HEK293 (cell line): ENCODE data around the gene SRSF8.

Experiments
- CTCF ChIP-seq: fragments of 450-650 bp; formaldehyde crosslinking; IDR thresholded peaks from 2 replicates; pipeline ENCODE4 v1.5.1; 2016; ENCODE audit warnings: missing biosample characterization, missing genetic modification characterization
- GLIS2 ChIP-seq: fragments of 450-650 bp; formaldehyde crosslinking; IDR thresholded peaks from 2 replicates; pipeline ENCODE4 v1.5.1; 2016; ENCODE audit warnings: missing biosample characterization, missing genetic modification characterization
- KLF9 ChIP-seq: fragments of 450-650 bp; formaldehyde crosslinking; IDR thresholded peaks from 2 replicates; pipeline ENCODE4 v1.5.1; 2016; ENCODE audit warnings: missing biosample characterization, missing genetic modification characterization, low read depth
- PBX3 ChIP-seq: sonication (generic); formaldehyde crosslinking; IDR thresholded peaks from 2 replicates; pipeline ENCODE4 v1.8.1; 2022; ENCODE audit warnings: mild to moderate bottlenecking, moderate library complexity, missing genetic modification reagents
- YY1 ChIP-seq: fragments of 450-650 bp; formaldehyde crosslinking; IDR thresholded peaks from 2 replicates; pipeline ENCODE4 v1.5.1; 2018; ENCODE audit warnings: missing biosample characterization, missing genetic modification characterization
- ZBTB26 ChIP-seq: fragments of 450-650 bp; formaldehyde crosslinking; optimal IDR thresholded peaks from 2 replicates; pipeline ENCODE3; 2016; ENCODE audit warnings: missing biosample characterization, mild to moderate bottlenecking, missing genetic modification characterization
- ZNF248 ChIP-seq: fragments of 450-650 bp; formaldehyde crosslinking; IDR thresholded peaks from 2 replicates; pipeline ENCODE4 v1.5.1; 2017; ENCODE audit warnings: missing biosample characterization, missing genetic modification characterization
- ZNF404 ChIP-seq: fragments of 450-650 bp; formaldehyde crosslinking; IDR thresholded peaks from 2 replicates; pipeline ENCODE4 v1.5.1; 2017; ENCODE audit warnings: missing biosample characterization, missing genetic modification characterization
- ZNF549 ChIP-seq: fragments of 450-650 bp; IDR thresholded peaks from 2 replicates; pipeline ENCODE4 v1.5.1; 2018; ENCODE audit warnings: missing biosample characterization, missing genetic modification characterization, mild to moderate bottlenecking, inconsistent platforms, moderate library complexity
- ZNF555 ChIP-seq: fragments of 450-650 bp; formaldehyde crosslinking; conservative IDR thresholded peaks from 2 replicates; pipeline ENCODE4 v1.5.1; 2017; ENCODE audit warnings: missing biosample characterization, mild to moderate bottlenecking, missing genetic modification characterization, inconsistent platforms
- ZSCAN4 ChIP-seq: fragments of 450-650 bp; formaldehyde crosslinking; IDR thresholded peaks from 2 replicates; pipeline ENCODE4 v1.5.1; 2017; ENCODE audit warnings: missing biosample characterization, missing genetic modification characterization

GRCh38 chr11:95067039-95067840 lies 521 bp downstream of the SRSF8 start:
- TF ChIP-seq ZNF248 (no peak), ZBTB26 (tag by site-specific recombination) (peak; percentile 98), CTCF (peak; percentile 92), ZNF404 (tag by site-specific recombination) (no peak), ZNF555 (tag by site-specific recombination) (no peak), GLIS2 (no peak), ZNF549 (no peak), YY1 (tag by site-specific recombination) (peak; percentile 87; the same call in 1 of the 2 replicates), PBX3 (CRISPR knock-in tag) (no peak), ZSCAN4 (no peak), KLF9 (tag by site-specific recombination) (no peak)
